H1 (cell line): ENCODE results near the gene HLA-DRB1. TPM values are rescaled to one million over a fixed set of nuclear protein-coding genes. Genes with fewer than 3 reads are reported as not detected.

Experiments
- CHD1 ChIP-seq: IDR thresholded peaks from 2 replicates; pipeline ENCODE4 v1.6.1; 2012; ENCODE audit warnings: low read depth, low read length, improper control_type of control experiment
- CHD7 ChIP-seq: fragments of 300-600 bp; sonication (generic); IDR thresholded peaks from 2 replicates; pipeline ENCODE4 v1.7.1; 2012; ENCODE audit warnings: low read length, moderate library complexity, mild to moderate bottlenecking, inconsistent platforms; ENCODE audit not compliant: insufficient replicate concordance
- EZH2 ChIP-seq: fragments of 200-600 bp; sonication (generic); IDR thresholded peaks from 2 replicates; pipeline ENCODE4 v1.7.1; 2012; ENCODE audit warnings: low read depth, mild to moderate bottlenecking, moderate library complexity, low read length, inconsistent platforms; ENCODE audit not compliant: severe bottlenecking
- polyA plus RNA-seq, 7 experiments: library from polyadenylated mRNA; depleted of rRNA in 3 of 7; stranded (reverse) in 5 of 7; unstranded in 2 of 7; fragments of >200 nt in 5 of 7; fragments of 200-250 nt in 2 of 7; gene quantifications; 1 replicate in 5 of 7; 2 replicates in 1 of 7; 4 replicates in 1 of 7; pipeline versions ENCODE4 v1.2.1 to v1.2.3, GENCODE V29; 2011 to 2013; ENCODE audit warnings: missing spikeins in 2 of 7, mixed read lengths in 2 of 7
- total RNA-seq: library from RNA; stranded (reverse); fragmentation: NEBNext Ultra II Directional; extraction: Animal tissue kit (Norgen Biotek cat#: 25700); gene quantifications from 2 replicates; pipeline ENCODE4 v1.2.1, GENCODE V29; 2021

Gene HLA-DRB1
- total and polyA plus RNA-seq, 2 of the 8 experiments (the other 6 are each of a cell fraction or from before 2014, with no cell fraction given): 6.7 to 7.5 TPM

DNA sequence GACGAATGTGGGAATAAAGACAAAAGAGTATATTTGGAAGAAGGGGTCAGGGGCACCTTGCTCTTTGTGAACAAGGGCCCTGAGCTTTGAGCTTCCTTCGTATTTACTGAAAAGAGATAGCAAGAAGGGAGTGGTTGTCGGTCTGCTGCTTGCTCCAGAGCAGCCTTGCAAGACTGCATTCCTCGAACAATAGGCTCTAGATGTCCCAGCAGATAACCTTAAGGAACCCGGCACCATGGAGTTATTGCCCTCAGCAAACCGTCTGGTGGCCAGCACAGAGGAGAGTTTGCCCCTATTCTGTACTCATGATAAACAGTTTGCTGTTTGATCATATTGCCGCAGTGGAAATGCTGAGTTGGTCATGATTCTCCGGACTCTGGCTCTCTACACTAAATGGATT lies 22.7 kb downstream of the HLA-DRB1 start (continued):
- no peak for TF ChIP-seq CHD7
- TF ChIP-seq EZH2: no peak
- TF ChIP-seq CHD1: no peak
